Neural cell (in vitro differentiated cells): Measurements from ENCODE around the gene LDLRAD4.

Experiments
- POLR2AphosphoS5 ChIP-seq: IDR thresholded peaks from 2 replicates; pipeline ENCODE4 v1.6.1; 2012
- TF ChIP-seq, protein P1 (sequence below): fragments of 450-650 bp; IDR thresholded peaks from 2 replicates; pipeline ENCODE4 v1.5.1; 2014; ENCODE audit warnings: antibody characterized with exemption, mild to moderate bottlenecking, moderate library complexity; ENCODE audit not compliant: poor library complexity, severe bottlenecking

DNA sequence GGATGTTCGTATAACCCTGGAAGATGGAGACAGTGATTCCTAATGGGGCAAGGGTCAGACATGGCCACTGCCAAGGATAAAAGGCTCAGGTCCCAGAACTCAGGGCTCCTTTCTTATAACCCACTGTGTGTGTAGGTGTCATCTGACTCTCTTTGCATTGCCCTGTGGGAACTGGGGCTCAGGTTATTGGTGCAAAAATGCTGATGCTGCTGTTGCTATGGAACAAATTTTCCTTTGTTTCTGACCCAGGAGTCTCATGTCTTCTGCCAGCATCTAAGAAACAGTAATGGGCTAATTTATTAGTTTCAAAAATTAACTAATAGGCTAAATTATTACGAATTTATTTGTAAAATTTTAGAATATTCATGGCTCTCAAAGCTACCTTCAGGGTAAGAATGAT is 24.3 kb upstream of the LDLRAD4 start:
- TF ChIP-seq, protein P1, sequence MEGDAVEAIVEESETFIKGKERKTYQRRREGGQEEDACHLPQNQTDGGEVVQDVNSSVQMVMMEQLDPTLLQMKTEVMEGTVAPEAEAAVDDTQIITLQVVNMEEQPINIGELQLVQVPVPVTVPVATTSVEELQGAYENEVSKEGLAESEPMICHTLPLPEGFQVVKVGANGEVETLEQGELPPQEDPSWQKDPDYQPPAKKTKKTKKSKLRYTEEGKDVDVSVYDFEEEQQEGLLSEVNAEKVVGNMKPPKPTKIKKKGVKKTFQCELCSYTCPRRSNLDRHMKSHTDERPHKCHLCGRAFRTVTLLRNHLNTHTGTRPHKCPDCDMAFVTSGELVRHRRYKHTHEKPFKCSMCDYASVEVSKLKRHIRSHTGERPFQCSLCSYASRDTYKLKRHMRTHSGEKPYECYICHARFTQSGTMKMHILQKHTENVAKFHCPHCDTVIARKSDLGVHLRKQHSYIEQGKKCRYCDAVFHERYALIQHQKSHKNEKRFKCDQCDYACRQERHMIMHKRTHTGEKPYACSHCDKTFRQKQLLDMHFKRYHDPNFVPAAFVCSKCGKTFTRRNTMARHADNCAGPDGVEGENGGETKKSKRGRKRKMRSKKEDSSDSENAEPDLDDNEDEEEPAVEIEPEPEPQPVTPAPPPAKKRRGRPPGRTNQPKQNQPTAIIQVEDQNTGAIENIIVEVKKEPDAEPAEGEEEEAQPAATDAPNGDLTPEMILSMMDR, result no peak
- TF ChIP-seq POLR2AphosphoS5, result no peak
